Panc1 (cell line): Measurements from ENCODE around the gene TMEM205.

ENCODE experiments used
- SIN3A ChIP-seq: IDR thresholded peaks from 2 replicates; pipeline ENCODE4 v1.6.1; 2012; ENCODE audit warnings: low read depth, mild to moderate bottlenecking, low read length, moderate library complexity, borderline replicate concordance; ENCODE audit not compliant: insufficient read depth
- TCF7L2 ChIP-seq: IDR thresholded peaks from 2 replicates; pipeline ENCODE4 v1.6.1; 2011; ENCODE audit warnings: mild to moderate bottlenecking, low read depth, low read length, inconsistent platforms
- TF ChIP-seq, protein P1 (sequence below): fragments of 450-650 bp; IDR thresholded peaks from 2 replicates; pipeline ENCODE4 v1.5.1; 2017; ENCODE audit warnings: mild to moderate bottlenecking

DNA sequence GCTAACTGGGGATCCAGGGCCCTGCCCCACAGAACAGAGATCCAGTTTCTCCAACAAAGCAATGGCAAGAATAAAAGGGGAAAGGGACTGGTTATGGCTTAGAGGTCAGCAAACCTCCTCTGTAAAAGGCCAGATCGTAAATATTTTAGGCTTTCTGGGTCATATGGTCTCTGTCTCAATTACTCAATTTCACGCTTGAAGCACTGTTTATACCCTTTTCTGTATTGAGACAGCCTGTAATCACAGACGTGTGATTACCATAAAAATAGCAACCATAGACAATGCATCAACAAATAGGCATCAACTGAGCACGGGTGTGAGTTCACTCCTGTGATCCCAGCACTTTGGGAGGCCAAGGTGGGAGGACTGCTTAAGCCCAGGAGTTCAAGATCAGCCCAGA is 15.9 kb downstream of the TMEM205 start:
- TF ChIP-seq, protein P1, sequence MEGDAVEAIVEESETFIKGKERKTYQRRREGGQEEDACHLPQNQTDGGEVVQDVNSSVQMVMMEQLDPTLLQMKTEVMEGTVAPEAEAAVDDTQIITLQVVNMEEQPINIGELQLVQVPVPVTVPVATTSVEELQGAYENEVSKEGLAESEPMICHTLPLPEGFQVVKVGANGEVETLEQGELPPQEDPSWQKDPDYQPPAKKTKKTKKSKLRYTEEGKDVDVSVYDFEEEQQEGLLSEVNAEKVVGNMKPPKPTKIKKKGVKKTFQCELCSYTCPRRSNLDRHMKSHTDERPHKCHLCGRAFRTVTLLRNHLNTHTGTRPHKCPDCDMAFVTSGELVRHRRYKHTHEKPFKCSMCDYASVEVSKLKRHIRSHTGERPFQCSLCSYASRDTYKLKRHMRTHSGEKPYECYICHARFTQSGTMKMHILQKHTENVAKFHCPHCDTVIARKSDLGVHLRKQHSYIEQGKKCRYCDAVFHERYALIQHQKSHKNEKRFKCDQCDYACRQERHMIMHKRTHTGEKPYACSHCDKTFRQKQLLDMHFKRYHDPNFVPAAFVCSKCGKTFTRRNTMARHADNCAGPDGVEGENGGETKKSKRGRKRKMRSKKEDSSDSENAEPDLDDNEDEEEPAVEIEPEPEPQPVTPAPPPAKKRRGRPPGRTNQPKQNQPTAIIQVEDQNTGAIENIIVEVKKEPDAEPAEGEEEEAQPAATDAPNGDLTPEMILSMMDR = no peak
- TF ChIP-seq TCF7L2 = no peak
- no peak for TF ChIP-seq SIN3A
